NCI-H82 (cell line): ENCODE results near the gene KDF1.

Source experiments
- DNase-seq: peaks from one replicate; lab custom pipeline; 2025; lab: John Stamatoyannopoulos, UW

Gene KDF1

GRCh38 chr1:26915204-26915842 lies 44.9 kb downstream of the KDF1 start:
- DNase-seq = no peak

DNA sequence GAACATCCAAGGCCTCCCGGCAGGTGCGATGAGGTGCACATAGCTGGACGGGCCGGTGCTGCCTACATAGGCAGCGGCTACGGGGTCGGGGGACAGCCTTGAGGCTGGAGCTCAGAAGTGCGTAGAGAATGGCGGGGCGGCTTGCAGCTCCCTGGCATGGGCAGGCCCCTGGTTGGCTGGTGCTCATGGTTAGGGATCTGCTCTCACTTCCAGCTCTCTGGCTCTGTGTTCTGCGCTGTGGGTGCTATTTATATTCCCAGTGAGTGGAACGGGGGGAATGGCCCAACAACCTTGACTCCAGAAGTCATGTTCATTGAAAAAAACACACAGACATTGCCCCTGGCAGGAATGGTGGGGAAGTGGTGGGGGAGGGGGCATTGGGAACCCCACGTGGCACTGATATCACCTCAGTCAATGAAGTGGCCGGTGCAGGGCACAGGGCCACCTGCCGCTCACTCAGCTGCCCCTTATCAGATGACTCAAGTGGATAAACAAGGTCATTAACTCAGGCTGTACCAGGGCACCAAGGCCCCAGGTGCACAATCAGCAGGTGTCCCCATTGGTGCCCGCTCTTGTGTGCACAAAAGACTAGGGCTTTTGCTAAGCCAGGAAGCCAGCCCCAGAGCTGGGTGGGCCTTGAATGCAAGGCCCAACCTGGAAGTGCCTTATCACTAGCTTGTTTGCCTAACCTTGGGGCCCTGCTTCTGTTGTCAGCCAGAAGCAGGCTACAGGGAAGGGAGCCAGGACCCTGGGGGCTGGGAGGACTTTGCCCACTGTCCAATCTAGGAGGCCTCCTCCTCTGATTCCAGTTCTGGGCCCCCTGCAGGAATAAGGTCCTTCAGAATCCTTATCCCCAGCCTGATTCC lies 46.3 kb downstream of the KDF1 start, which contains the start of gene NR0B2:
Gene NR0B2 (minus strand): TSS at position 222 of the 866 bp plus-strand sequence. CDS start 35 bp downstream, at position 187.
- no peak for DNase-seq

DNA sequence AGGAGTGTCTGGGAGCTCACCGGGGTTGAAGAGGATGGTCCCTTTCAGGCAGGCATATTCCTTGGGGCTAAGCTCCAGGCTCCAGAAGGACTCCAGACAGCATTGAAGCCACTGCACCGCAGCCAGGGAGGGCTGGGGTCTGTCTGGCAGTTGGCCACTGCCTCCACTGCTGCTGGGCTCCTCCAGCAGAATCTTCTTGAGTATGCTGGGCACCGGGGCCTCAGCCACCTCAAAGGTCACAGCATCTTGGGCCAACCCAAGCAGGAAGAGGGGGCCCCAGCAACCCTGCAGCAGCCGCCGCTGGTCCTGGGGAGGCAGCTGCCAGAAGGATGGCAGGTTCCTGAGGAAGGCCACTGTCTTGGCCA lies 46.9 kb downstream of the KDF1 start:
- no peak for DNase-seq

DNA sequence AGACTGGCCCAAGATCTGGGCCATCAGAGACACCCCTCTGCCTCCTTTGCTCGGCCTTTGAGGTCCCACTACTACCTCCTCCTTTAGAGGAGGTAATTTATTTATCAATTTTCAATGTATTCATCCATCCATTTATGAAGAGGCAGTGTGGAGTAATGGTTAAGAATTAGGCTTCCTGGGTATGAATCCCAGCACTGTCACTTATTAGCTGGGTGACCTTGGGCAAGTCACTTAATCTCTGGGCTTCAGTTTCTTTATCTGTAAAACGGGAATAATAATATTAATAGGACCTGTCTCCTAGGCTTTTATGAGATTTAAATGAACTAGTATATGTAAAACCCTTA lies 48.1 kb downstream of the KDF1 start:
- DNase-seq = no peak

GRCh38 chr1:26911399-26912146 lies 48.7 kb downstream of the KDF1 start:
- no peak for DNase-seq

GRCh38 chr1:26910343-26911160 lies 49.7 kb downstream of the KDF1 start:
- no peak for DNase-seq

DNA sequence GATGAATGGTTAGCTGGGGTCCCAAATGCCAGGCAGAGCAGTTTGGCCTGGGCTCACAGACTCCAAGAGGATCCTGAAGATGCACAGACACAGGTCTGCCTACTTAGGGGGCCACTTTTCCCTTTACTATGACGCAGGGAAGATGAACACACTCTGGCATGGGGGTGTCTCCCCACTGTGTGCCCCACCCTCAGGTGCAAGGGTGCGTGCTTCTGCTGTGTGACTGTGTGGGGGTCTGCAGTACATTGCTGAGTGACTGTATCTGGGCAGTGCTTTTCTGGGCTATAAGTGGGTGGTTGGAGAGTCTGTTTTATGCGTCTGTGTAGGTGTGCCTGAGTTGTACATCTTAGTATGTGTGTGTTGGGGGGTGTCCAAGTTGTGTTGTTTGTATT lies 50.3 kb downstream of the KDF1 start:
- DNase-seq = no peak

GRCh38 chr1:26907071-26907917 lies 53.0 kb downstream of the KDF1 start:
- DNase-seq = no peak

DNA sequence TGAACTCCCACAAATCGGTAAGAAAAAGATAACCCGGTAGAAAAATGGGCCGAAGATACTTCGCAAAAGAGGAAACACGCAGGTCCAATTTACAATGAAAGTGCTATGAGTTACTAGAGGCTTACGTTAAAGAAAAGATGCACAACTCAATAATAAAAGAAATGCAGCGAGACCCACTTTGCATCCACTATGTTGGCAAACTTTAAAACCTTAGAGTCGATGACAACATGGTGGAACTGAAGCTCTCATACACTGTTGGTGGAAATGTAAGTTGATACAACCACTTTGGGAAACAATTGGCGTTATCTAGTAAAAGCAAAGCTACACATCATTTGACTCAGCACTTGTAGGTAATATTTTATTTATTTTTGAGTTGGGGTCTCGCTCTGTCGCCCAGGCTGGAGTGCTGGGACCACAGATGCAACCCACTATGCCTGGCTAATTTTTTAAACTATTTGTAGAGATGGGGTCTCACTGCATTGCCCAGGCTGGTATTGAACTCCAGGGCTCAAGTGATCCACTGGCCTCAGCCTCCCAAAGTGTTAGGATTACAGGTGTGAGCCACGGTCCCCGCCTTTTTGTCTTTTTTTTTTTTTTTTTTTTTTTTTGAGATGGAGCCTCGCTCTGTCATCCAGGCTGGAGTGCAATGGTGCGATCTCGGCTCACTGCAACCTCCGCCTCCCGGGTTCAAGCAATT lies 59.3 kb downstream of the KDF1 start:
- no peak for DNase-seq

DNA sequence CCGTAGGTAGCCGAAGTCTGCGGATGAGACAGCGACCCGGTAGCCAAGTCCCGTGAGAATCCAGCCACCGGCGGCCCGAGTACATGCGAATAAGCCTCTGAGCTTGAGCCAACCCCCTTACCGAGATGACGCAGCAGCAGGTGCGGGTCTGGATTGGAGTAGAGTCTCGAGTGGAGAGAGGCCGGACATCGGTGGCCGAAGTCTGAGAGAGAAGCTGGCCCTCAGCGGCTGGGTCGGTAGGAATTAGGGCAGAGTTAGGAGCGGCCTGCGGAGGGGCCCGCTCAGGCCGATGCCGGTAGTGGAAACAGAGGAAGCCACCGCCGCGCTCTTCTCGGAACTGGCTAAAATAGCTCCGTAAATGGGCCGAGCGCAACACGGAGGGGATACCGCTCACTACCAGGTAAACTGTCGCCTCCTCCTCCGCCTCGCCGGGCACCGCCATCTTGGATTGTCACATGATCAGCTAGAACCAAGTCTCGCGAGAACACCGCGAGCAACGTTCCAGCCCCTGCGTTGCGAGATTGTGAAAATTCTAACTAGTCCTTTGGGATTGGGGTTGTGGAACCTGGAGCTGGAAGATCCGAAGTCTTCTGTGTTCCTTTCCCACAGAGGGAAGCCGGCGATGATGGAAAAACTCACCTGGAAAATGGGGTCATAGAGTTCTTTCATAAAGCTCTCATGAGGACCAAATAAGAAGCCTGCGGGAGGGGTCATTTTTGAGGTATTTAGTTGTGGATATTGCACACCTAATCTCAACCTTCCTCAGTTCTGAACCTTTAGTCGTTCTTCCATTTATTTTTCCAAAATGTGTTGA lies 60.1 kb downstream of the KDF1 start, which contains the start of gene GPATCH3:
Gene GPATCH3 (minus strand): TSS at position 467 of the 814 bp plus-strand sequence. CDS start 25 bp downstream, at position 442.
- DNase-seq = peak; percentile 98
